Ascending aorta (tissue), 2 donors: ENCODE results near the gene ADAMTS2. TPM values are rescaled to one million over a fixed set of nuclear protein-coding genes. Genes with fewer than 3 reads are reported as not detected.

ENCODE experiments used
- DNase-seq, 2 donors: peaks; one replicate each; pipeline ENCODE4 v3.0.0-alpha.2; 2019; ENCODE audit warnings: low spot score in 2 of 2
- H3K27ac ChIP-seq, 2 donors: fragments of 200-600 bp; sonication (generic); one replicate each; pipeline ENCODE4 v1.5.1; 2016 to 2017; ENCODE audit warnings: mild to moderate bottlenecking in 1 of 2
- H3K27me3 ChIP-seq: fragments of 200-600 bp; sonication (generic); one replicate; pipeline ENCODE4 v1.5.1; 2017
- H3K36me3 ChIP-seq, 2 donors: fragments of 200-600 bp; sonication (generic); one replicate each; pipeline ENCODE4 v1.5.1; 2016
- H3K4me1 ChIP-seq, 2 donors: fragments of 200-600 bp; sonication (generic); one replicate each; pipeline ENCODE4 v1.5.1; 2016 to 2017; ENCODE audit warnings: mild to moderate bottlenecking in 1 of 2
- H3K4me3 ChIP-seq, 2 donors: fragments of 200-600 bp; sonication (generic); one replicate each; pipeline ENCODE4 v1.5.1; 2016 to 2017; ENCODE audit warnings: mild to moderate bottlenecking in 1 of 2
- H3K9me3 ChIP-seq, 2 donors: fragments of 200-600 bp; sonication (generic); one replicate each; pipeline ENCODE4 v1.5.1; 2016
- CTCF ChIP-seq, 3 experiments: fragments of 200-600 bp in 2 of 3; fragments of 450-650 bp in 1 of 3; sonication (generic) in 2 of 3; IDR thresholded peaks; one replicate each; pipeline ENCODE4 v1.5.1; 2016 to 2019; ENCODE audit warnings: antibody characterized with exemption in 3 of 3, mild to moderate bottlenecking in 1 of 3, moderate library complexity in 1 of 3
- intact Hi-C: fragments of 100-400 bp; cut with DNase I; formaldehyde crosslinking; loops from one replicate; pipeline ENCODE4 v1.15.1; 2023
- total RNA-seq: library from RNA; depleted of rRNA; stranded (reverse); fragments of >200 nt; gene quantifications from one replicate; pipeline ENCODE4 v1.1.0, GENCODE V29; 2016

Gene ADAMTS2
- total RNA-seq, 1 donor from 2014 or later = 51.0 TPM

- H3K27me3 ChIP-seq = no peaks in the 10 kb centered on the region
- no peaks in the 10 kb centered on the region for H3K36me3 ChIP-seq
- no peak for TF ChIP-seq CTCF (IDR thresholded peaks at IDR 0.05)
- no peaks in the 10 kb centered on the region for H3K9me3 ChIP-seq
- intact Hi-C loops = no loop called here
- H3K4me1 ChIP-seq = peaks cover 0 to 9% of the 10 kb centered on the region in 2 donors
- no peak overlapping the region for H3K4me3 ChIP-seq
- no peak for DNase-seq
- peak overlapping the region; percentile 6 to 10 for H3K27ac ChIP-seq
Observed at GRCh38 chr5:179279347-179280094, 65.7 kb downstream of the ADAMTS2 start.

- intact Hi-C loops = no loop called here
- no peak for TF ChIP-seq CTCF (IDR thresholded peaks at IDR 0.05)
- Histone ChIP-seq H3K27me3 (no peaks in the 10 kb centered on the region), H3K27ac (peak overlapping the region in 1 of 2 donors; percentile 16), H3K9me3 (no peaks in the 10 kb centered on the region), H3K4me3 (no peak overlapping the region), H3K4me1 (peaks cover 0 to 9% of the 10 kb centered on the region in 2 donors), H3K36me3 (no peaks in the 10 kb centered on the region)
- DNase-seq = no peak
Observed at GRCh38 chr5:179278546-179278945, 66.7 kb downstream of the ADAMTS2 start.

- no peak overlapping the region for H3K27ac ChIP-seq
- no peaks in the 10 kb centered on the region for H3K36me3 ChIP-seq
- H3K27me3 ChIP-seq = no peaks in the 10 kb centered on the region
- no peak for DNase-seq
- intact Hi-C loops = no loop called here
- no peak for TF ChIP-seq CTCF (IDR thresholded peaks at IDR 0.05)
- H3K4me3 ChIP-seq = no peak overlapping the region
- no peaks in the 10 kb centered on the region for H3K9me3 ChIP-seq
- H3K4me1 ChIP-seq = peaks cover 0 to 9% of the 10 kb centered on the region in 2 donors
Observed at GRCh38 chr5:179278119-179278518, 67.1 kb downstream of the ADAMTS2 start.

- intact Hi-C loops = no loop called here
- H3K27ac ChIP-seq = peak overlapping the region; percentile 62 to 82
- no peak for DNase-seq
- no peak overlapping the region for H3K4me3 ChIP-seq
- no peak for TF ChIP-seq CTCF (IDR thresholded peaks at IDR 0.05)
- no peaks in the 10 kb centered on the region for H3K27me3 ChIP-seq
- no peaks in the 10 kb centered on the region for H3K9me3 ChIP-seq
- no peaks in the 10 kb centered on the region for H3K36me3 ChIP-seq
- peaks cover 0 to 9% of the 10 kb centered on the region in 2 donors for H3K4me1 ChIP-seq
Observed at GRCh38 chr5:179276838-179277395, 68.3 kb downstream of the ADAMTS2 start.

GRCh38 chr5:179275941-179276837, 69.1 kb downstream of the ADAMTS2 start:
- H3K27me3 ChIP-seq = no peaks in the 10 kb centered on the region
- peak overlapping the region; percentile 62 to 82 for H3K27ac ChIP-seq
- no peaks in the 10 kb centered on the region for H3K9me3 ChIP-seq
- intact Hi-C loops = no loop called here
- peak in 1 of 2 donors; percentile 92 for DNase-seq
- H3K4me3 ChIP-seq = no peak overlapping the region
- TF ChIP-seq CTCF (IDR thresholded peaks at IDR 0.05) = no peak
- peaks cover 0 to 13% of the 10 kb centered on the region in 2 donors for H3K4me1 ChIP-seq
- no peaks in the 10 kb centered on the region for H3K36me3 ChIP-seq
